ENCODE data around the gene BRIX1. TPM values are rescaled to one million over a fixed set of nuclear protein-coding genes. Genes with fewer than 3 reads are reported as not detected.
A peak's percentile ranks its signal among the peaks of the same experiment; 100 is the strongest.

BRIX1 gene
- polyA plus RNA-seq, 1 donor (not counting 4 experiments of a cell fraction or from before 2014, with no cell fraction given) = 63.0 TPM

DNA sequence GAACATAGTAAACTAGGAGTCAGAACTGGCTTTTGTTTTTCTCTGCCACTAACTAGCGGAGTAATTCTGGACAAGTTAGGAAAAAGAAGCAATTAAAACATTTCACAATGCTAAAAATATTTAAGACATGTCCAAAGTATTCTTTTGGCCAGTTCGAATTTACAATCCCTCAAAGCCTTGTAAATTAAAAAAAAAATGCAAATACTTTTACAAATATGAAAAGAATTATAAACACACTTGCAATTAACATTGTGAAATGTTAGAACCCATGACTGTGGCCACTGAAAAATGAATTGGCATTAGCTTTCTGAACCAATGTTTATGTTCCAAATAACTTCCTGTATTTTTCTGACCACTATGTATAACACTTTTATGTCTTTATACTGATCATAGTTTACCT lies 2.4 kb upstream of the BRIX1 start:
- H3K4me3 ChIP-seq (ENCODE audit: control insufficient read depth in 2 of 3, extremely low read depth in 1 of 3, insufficient read depth in 2 of 3, low read depth in 1 of 3, low read length in 3 of 3) = no peak overlapping the region
- H4K20me1 ChIP-seq (ENCODE audit: control insufficient read depth, extremely low read depth, insufficient read depth, low read length) = no peaks in the 10 kb centered on the region
- dilution Hi-C loops (cut with MboI; ENCODE audit: extremely low pct_ligation_motif_present, low sequenced_read_pairs) = no loop called here
- peaks cover 11% of the 10 kb centered on the region for H3K4me1 ChIP-seq (ENCODE audit: control insufficient read depth, extremely low read depth, insufficient read depth, low read length)
- no peak overlapping the region for H2AFZ ChIP-seq (ENCODE audit: control insufficient read depth, low read length)
- no peaks in the 10 kb centered on the region for H3K9me1 ChIP-seq (ENCODE audit: control insufficient read depth, extremely low read depth, insufficient read depth, low read length)
- peaks cover 3 to 7% of the 10 kb centered on the region in 2 experiments for H3K36me3 ChIP-seq (ENCODE audit: control insufficient read depth in 2 of 2, extremely low read depth in 1 of 2, insufficient read depth in 2 of 2, low read length in 2 of 2)
- no peaks in the 10 kb centered on the region for H3K9me3 ChIP-seq (ENCODE audit: control insufficient read depth, low read depth, low read length)
- no peak for FAIRE-seq
- no peaks in the 10 kb centered on the region for H3K27me3 ChIP-seq (ENCODE audit: control insufficient read depth, extremely low read depth, insufficient read depth, low read length)
- no peak for DNase-seq (ENCODE audit: low read depth, low spot score)
- TF ChIP-seq EZH2 (IDR thresholded peaks at IDR 0.05; ENCODE audit: low read length) = no peak
- no peak for TF ChIP-seq CTCF (optimal IDR thresholded peaks at IDR 0.05 in 1 of 3, IDR thresholded peaks at IDR 0.05 in 1 of 3, conservative IDR thresholded peaks at IDR 0.05 in 1 of 3; ENCODE audit: extremely low read depth in 1 of 3, insufficient read depth in 2 of 3, low read length in 3 of 3)
- H3K79me2 ChIP-seq (ENCODE audit: control insufficient read depth, insufficient read depth, low read length) = peaks cover 46% of the 10 kb centered on the region
- H3K9ac ChIP-seq (ENCODE audit: control insufficient read depth, extremely low read depth, insufficient read depth, low read length) = no peak overlapping the region
- H3K4me2 ChIP-seq (ENCODE audit: control insufficient read depth, extremely low read depth, insufficient read depth, low read depth, low read length) = no peak overlapping the region
- H3K27ac ChIP-seq (ENCODE audit: control insufficient read depth, insufficient read depth, low read length) = no peak overlapping the region

DNA sequence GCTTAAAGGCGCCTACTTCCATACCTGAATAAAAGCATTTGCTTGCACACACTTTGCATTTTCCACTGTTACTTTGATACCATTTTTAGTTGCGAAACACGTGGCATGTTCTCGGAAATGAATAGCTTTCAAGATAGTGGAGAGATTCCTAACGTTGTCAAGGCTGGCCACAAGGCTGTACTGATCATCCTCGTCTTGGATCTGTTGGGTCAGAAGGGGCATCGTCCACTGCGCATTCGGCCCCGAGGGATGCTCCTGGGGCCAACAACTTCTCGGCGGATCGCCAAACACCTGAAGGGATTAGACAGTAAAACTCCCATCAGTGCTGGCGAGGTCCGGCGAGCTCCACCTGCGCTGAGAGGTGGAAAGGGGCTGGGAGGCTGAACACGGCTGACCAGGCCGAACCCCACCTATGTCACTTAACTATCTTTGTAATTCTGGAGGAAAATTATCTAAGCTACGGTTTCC lies 806 bp upstream of the BRIX1 start:
- H4K20me1 ChIP-seq (ENCODE audit: control insufficient read depth, extremely low read depth, insufficient read depth, low read length) = no peaks in the 10 kb centered on the region
- no peaks in the 10 kb centered on the region for H3K9me1 ChIP-seq (ENCODE audit: control insufficient read depth, extremely low read depth, insufficient read depth, low read length)
- peaks cover 7 to 9% of the 10 kb centered on the region in 2 experiments for H3K36me3 ChIP-seq (ENCODE audit: control insufficient read depth in 2 of 2, extremely low read depth in 1 of 2, insufficient read depth in 2 of 2, low read length in 2 of 2)
- H3K9ac ChIP-seq (ENCODE audit: control insufficient read depth, extremely low read depth, insufficient read depth, low read length) = peak overlapping the region; percentile 91
- FAIRE-seq (no peak), DNase-seq (ENCODE audit: low read depth, low spot score) (no peak)
- peak overlapping the region; percentile 86 for H3K4me2 ChIP-seq (ENCODE audit: control insufficient read depth, extremely low read depth, insufficient read depth, low read depth, low read length)
- dilution Hi-C loops (cut with MboI; ENCODE audit: extremely low pct_ligation_motif_present, low sequenced_read_pairs) = no loop called here
- no peaks in the 10 kb centered on the region for H3K27me3 ChIP-seq (ENCODE audit: control insufficient read depth, extremely low read depth, insufficient read depth, low read length)
- TF ChIP-seq EZH2 (IDR thresholded peaks at IDR 0.05; ENCODE audit: low read length) (no peak), CTCF (optimal IDR thresholded peaks at IDR 0.05 in 1 of 3, IDR thresholded peaks at IDR 0.05 in 1 of 3, conservative IDR thresholded peaks at IDR 0.05 in 1 of 3; ENCODE audit: extremely low read depth in 1 of 3, insufficient read depth in 2 of 3, low read length in 3 of 3) (no peak)
- peak overlapping the region; percentile 85 to 99 (median 86) for H3K4me3 ChIP-seq (ENCODE audit: control insufficient read depth in 2 of 3, extremely low read depth in 1 of 3, insufficient read depth in 2 of 3, low read depth in 1 of 3, low read length in 3 of 3)
- H3K9me3 ChIP-seq (ENCODE audit: control insufficient read depth, low read depth, low read length) = no peaks in the 10 kb centered on the region
- peaks cover 60% of the 10 kb centered on the region for H3K79me2 ChIP-seq (ENCODE audit: control insufficient read depth, insufficient read depth, low read length)
- peaks cover 11% of the 10 kb centered on the region for H3K4me1 ChIP-seq (ENCODE audit: control insufficient read depth, extremely low read depth, insufficient read depth, low read length)
- peak overlapping the region; percentile 80 for H2AFZ ChIP-seq (ENCODE audit: control insufficient read depth, low read length)
- peak overlapping the region; percentile 82 for H3K27ac ChIP-seq (ENCODE audit: control insufficient read depth, insufficient read depth, low read length)

Data from keratinocyte (primary cell).